Activated naive CD8-positive, alpha-beta T cell treated with anti-CD3 and anti-CD28 coated beads, Interleukin-2, amount 50 U/mL, for 24 hours (primary cell): ENCODE measurements around the gene MS4A8.
A peak's percentile ranks its signal among the peaks of the same experiment; 100 is the strongest.

Experiments
- ATAC-seq: fragments of 150-1000 bp; cut with Tn5 transposase; one replicate; pipeline ENCODE4 v1.10.0; 2021
- DNase-seq: peaks from one replicate; pipeline ENCODE4 v3.0.0; 2021
- H3K27ac Mint-ChIP-seq: one replicate; pipeline ENCODE4 v1.8.0; 2021; ENCODE audit warnings: mild to moderate bottlenecking, mixed read lengths
- H3K27me3 Mint-ChIP-seq: one replicate; pipeline ENCODE4 v1.8.0; 2021; ENCODE audit warnings: mixed read lengths
- H3K36me3 Mint-ChIP-seq: one replicate; pipeline ENCODE4 v1.8.0; 2021; ENCODE audit warnings: low read depth, mixed read lengths
- H3K4me1 Mint-ChIP-seq: one replicate; pipeline ENCODE4 v1.8.0; 2021; ENCODE audit warnings: mixed read lengths
- H3K4me3 Mint-ChIP-seq: one replicate; pipeline ENCODE4 v1.8.0; 2021; ENCODE audit warnings: mild to moderate bottlenecking, moderate library complexity, mixed read lengths
- H3K9me3 Mint-ChIP-seq: one replicate; pipeline ENCODE4 v1.8.0; 2021; ENCODE audit warnings: mixed read lengths

Gene MS4A8

DNA sequence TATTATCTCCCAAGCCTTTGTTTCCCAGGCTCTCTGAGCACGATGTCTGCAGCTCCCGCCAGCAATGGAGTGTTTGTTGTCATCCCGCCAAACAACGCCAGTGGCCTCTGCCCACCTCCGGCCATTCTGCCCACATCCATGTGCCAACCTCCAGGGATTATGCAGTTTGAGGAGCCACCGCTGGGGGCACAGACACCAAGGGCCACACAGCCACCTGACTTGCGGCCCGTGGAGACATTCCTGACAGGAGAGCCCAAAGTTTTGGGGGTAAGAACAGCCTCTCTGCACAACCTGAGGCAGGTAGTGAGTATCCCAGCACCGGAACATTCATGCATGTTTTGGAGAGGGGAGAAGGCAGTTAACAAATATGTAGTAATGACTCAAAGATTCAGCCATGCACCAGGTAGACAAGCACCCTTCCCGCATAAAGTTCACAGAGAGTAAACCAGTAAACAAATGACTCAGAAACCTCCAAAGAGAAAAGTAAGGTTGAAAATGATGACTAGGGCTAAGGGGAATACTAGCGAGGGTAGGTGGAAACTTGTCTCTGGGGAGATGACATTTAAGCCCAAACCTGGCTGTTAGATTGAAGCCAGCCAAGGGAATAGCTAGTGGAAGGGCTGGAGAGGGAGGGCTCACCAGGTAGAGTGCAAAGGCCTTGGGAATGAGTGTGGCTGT is 64.4 kb downstream of the MS4A8 start:
- H3K27me3 Mint-ChIP-seq = peaks cover 28% of the 10 kb centered on the region
- H3K36me3 Mint-ChIP-seq = no peaks in the 10 kb centered on the region
- no peak overlapping the region for H3K4me3 Mint-ChIP-seq
- no peaks in the 10 kb centered on the region for H3K9me3 Mint-ChIP-seq
- H3K4me1 Mint-ChIP-seq = peaks cover 10% of the 10 kb centered on the region
- ATAC-seq (peak; percentile 55), DNase-seq (no peak)
- no peak overlapping the region for H3K27ac Mint-ChIP-seq

DNA sequence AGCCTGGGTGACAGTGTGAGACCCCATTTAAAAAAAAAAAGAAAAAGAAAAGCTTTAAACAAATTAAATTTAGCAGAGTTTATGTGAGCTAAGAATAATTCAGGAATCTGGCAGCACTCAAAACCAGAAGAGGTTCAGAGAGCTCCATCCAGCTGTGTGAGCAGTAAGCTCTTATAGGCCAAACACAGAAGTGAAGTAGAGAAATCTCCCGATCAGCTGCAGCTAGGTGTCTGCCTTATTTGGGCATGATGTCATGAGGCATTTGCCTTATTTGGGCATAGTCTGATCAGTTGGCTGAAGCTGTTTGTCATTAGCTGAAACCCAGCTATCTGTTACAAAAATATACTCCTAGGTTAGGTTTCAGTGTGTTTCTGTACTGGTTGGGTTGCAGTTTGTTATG is 65.5 kb downstream of the MS4A8 start:
- no peak for ATAC-seq
- Mint-ChIP-seq H3K27me3 (peaks cover 19% of the 10 kb centered on the region), H3K4me1 (peaks cover 10% of the 10 kb centered on the region), H3K27ac (no peak overlapping the region), H3K9me3 (no peaks in the 10 kb centered on the region), H3K4me3 (no peak overlapping the region), H3K36me3 (no peaks in the 10 kb centered on the region)
- DNase-seq = no peak

- no peak for DNase-seq
- H3K4me3 Mint-ChIP-seq = no peak overlapping the region
- no peaks in the 10 kb centered on the region for H3K9me3 Mint-ChIP-seq
- peaks cover 15% of the 10 kb centered on the region for H3K27me3 Mint-ChIP-seq
- no peaks in the 10 kb centered on the region for H3K36me3 Mint-ChIP-seq
- H3K4me1 Mint-ChIP-seq = peaks cover 10% of the 10 kb centered on the region
- no peak overlapping the region for H3K27ac Mint-ChIP-seq
- ATAC-seq = no peak
These were observed 65.9 kb downstream of the MS4A8 start for GRCh38 chr11:60765355-60765754.
